Measurements from ENCODE around the gene SH3GL2.

Gene SH3GL2

GRCh38 chr9:17578911-17579793 is at the start of gene SH3GL2:
Gene SH3GL2, plus strand, starts transcription at chr9:17579066.
- peak; percentile 34 to 96 (median 77) for DNase-seq
- intact Hi-C loops (cut with DNase I): loop anchor here (10.0 kb wide), 1 partner anchor 216 kb away; no protein-coding TSS in a partner anchor

- intact Hi-C loops (cut with DNase I): loop anchor here (2.0 to 10.0 kb wide), 3 partner anchors 271 to 1923 kb away; no protein-coding TSS in a partner anchor
- DNase-seq: peak in 5 of 10 donors; percentile 22 to 81 (median 23)
Measured at GRCh38 chr9:17531642-17532254, 47.1 kb upstream of the SH3GL2 start.

GRCh38 chr9:17532461-17532860 is 46.4 kb upstream of the SH3GL2 start:
- DNase-seq: peak in 2 of 10 donors; percentile 67 to 78
- intact Hi-C loops (cut with DNase I): loop anchor here (5.0 to 10.0 kb wide), 2 partner anchors 270 to 1922 kb away; no protein-coding TSS in a partner anchor

- intact Hi-C loops (cut with DNase I): loop anchor here (10.0 kb wide), 1 partner anchor 1920 kb away; no protein-coding TSS in a partner anchor
- no peak for DNase-seq
Measured at GRCh38 chr9:17535176-17535575, 43.7 kb upstream of the SH3GL2 start.

GRCh38 chr9:17536027-17536426 is 42.8 kb upstream of the SH3GL2 start:
- DNase-seq: no peak
- intact Hi-C loops (cut with DNase I): loop anchor here (10.0 kb wide), 1 partner anchor 1919 kb away; no protein-coding TSS in a partner anchor

GRCh38 chr9:17551023-17551422 is 27.8 kb upstream of the SH3GL2 start:
- DNase-seq: no peak
- intact Hi-C loops (cut with DNase I): no loop called here

- no peak for DNase-seq
- intact Hi-C loops (cut with DNase I): no loop called here
Measured at GRCh38 chr9:17555362-17556054, 23.4 kb upstream of the SH3GL2 start.

- intact Hi-C loops (cut with DNase I): no loop called here
Measured at GRCh38 chr9:17556255-17556654, 22.6 kb upstream of the SH3GL2 start.

GRCh38 chr9:17556935-17557334 is 21.9 kb upstream of the SH3GL2 start:
- no peak for DNase-seq
- intact Hi-C loops (cut with DNase I): no loop called here

More at GRCh38 chr9:17556255-17556654, 22.6 kb upstream of the SH3GL2 start:
- DNase-seq: no peak

GRCh38 chr9:17571825-17572224 is 7.0 kb upstream of the SH3GL2 start:
- intact Hi-C loops (cut with DNase I): loop anchor here (10.0 kb wide), 1 partner anchor 223 kb away; no protein-coding TSS in a partner anchor
- no peak for DNase-seq

GRCh38 chr9:17574342-17574741 is 4.5 kb upstream of the SH3GL2 start:
- intact Hi-C loops (cut with DNase I): loop anchor here (10.0 kb wide), 1 partner anchor 220 kb away; no protein-coding TSS in a partner anchor
- no peak for DNase-seq

- intact Hi-C loops (cut with DNase I): loop anchor here (10.0 kb wide), 1 partner anchor 216 kb away; no protein-coding TSS in a partner anchor
- no peak for DNase-seq
Measured at GRCh38 chr9:17578577-17578910, 322 bp upstream of the SH3GL2 start.

GRCh38 chr9:17580119-17580518 is 1.3 kb downstream of the SH3GL2 start:
- intact Hi-C loops (cut with DNase I): no loop called here
- no peak for DNase-seq

GRCh38 chr9:17587113-17587512 is 8.2 kb downstream of the SH3GL2 start:
- intact Hi-C loops (cut with DNase I): no loop called here
- DNase-seq: no peak

GRCh38 chr9:17588395-17588794 is 9.5 kb downstream of the SH3GL2 start:
- DNase-seq: no peak
- intact Hi-C loops (cut with DNase I): no loop called here

- intact Hi-C loops (cut with DNase I): no loop called here
- DNase-seq: no peak
Measured at GRCh38 chr9:17588941-17589340, 10.1 kb downstream of the SH3GL2 start.

- no peak for DNase-seq
- intact Hi-C loops (cut with DNase I): no loop called here
Measured at GRCh38 chr9:17589771-17590170, 10.9 kb downstream of the SH3GL2 start.

GRCh38 chr9:17594961-17595360 is 16.1 kb downstream of the SH3GL2 start:
- intact Hi-C loops (cut with DNase I): no loop called here
- no peak for DNase-seq

GRCh38 chr9:17597977-17598376 is 19.1 kb downstream of the SH3GL2 start:
- intact Hi-C loops (cut with DNase I): no loop called here
- DNase-seq: no peak

- intact Hi-C loops (cut with DNase I): no loop called here
Measured at GRCh38 chr9:17600962-17601593, 22.2 kb downstream of the SH3GL2 start.

More at GRCh38 chr9:17600962-17601593, 22.2 kb downstream of the SH3GL2 start:
- DNase-seq: no peak
